ENCODE measurements around the gene GLIS1.

Gene GLIS1

DNA sequence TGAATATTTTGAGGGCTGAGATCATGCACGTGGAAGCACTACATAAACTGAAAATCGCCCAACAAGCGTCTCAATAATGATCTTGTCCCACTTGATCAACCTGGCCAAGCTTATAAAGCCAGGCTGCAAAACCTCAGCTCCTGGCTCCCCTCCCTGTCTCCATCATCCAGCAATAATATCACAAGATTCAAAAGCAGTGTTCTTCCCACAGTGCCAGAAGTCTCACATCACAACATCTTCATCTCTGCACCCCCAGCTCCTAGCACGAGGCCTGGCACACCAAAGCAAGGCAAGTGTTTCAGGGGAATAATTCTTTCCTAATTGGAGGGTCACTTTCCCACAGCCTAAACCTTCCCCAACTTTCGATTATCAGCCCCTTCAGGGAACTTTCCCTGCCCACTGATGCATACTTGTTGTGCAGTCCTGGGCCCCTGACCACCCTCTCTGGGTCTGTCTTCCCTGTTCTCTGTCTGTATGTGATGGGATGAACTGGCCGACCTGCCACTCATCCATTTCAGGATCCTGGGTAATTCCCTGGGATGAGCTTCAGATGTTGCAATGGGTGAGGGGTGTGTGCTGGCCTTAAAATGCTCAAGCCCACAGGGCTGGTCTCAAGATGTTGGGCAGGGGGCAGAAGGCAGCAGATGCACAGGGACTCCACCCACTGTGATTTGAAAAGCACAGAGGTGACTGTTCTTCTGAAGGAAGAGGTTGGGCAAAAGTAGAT is 150.7 kb downstream of the GLIS1 start:
- TF ChIP-seq, protein P1, sequence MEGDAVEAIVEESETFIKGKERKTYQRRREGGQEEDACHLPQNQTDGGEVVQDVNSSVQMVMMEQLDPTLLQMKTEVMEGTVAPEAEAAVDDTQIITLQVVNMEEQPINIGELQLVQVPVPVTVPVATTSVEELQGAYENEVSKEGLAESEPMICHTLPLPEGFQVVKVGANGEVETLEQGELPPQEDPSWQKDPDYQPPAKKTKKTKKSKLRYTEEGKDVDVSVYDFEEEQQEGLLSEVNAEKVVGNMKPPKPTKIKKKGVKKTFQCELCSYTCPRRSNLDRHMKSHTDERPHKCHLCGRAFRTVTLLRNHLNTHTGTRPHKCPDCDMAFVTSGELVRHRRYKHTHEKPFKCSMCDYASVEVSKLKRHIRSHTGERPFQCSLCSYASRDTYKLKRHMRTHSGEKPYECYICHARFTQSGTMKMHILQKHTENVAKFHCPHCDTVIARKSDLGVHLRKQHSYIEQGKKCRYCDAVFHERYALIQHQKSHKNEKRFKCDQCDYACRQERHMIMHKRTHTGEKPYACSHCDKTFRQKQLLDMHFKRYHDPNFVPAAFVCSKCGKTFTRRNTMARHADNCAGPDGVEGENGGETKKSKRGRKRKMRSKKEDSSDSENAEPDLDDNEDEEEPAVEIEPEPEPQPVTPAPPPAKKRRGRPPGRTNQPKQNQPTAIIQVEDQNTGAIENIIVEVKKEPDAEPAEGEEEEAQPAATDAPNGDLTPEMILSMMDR (conservative IDR thresholded peaks at IDR 0.05; ENCODE audit: low read depth, low read length): no peak
- no peak overlapping the region for H3K4me3 ChIP-seq (ENCODE audit: low read depth, low read length)
- no peak for DNase-seq (ENCODE audit: low read depth)

DNA sequence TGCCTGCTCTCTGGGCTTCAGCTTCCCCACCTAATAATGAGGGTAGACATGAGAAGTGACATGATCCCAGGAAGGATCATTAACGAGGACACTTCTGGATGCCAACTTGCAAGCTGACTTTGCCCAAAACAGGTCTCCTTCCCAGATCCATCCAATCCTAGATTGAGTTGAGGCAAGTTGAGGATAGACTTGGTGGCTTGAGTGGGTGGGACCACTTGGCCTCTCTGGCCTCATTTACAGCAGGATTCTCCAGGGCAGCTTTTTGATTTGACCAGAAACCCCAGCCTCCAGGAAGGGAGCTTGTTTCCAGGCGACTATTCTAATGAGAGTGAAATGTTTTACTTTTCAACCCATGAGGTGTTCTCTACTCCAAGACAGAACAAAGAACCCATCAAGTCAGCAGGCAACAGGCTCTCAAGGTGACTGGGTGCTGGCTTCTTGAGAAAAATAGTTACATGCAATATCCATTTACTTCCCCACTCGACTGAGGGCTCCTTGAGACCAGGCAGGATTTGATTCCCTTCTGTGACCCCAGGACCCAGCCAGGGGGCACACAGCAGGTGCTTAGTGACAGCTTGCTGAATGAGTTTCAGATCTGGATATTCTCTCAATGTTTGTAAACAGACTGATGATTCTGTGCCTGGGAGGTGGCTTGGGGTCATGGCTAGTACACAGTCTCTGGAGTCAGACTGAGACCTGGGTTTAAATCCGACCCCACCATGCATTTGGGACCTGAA is 151.5 kb downstream of the GLIS1 start:
- DNase-seq (ENCODE audit: low read depth): no peak
- TF ChIP-seq, protein P1 (conservative IDR thresholded peaks at IDR 0.05; ENCODE audit: low read depth, low read length): no peak
- H3K4me3 ChIP-seq (ENCODE audit: low read depth, low read length): no peak overlapping the region

DNA sequence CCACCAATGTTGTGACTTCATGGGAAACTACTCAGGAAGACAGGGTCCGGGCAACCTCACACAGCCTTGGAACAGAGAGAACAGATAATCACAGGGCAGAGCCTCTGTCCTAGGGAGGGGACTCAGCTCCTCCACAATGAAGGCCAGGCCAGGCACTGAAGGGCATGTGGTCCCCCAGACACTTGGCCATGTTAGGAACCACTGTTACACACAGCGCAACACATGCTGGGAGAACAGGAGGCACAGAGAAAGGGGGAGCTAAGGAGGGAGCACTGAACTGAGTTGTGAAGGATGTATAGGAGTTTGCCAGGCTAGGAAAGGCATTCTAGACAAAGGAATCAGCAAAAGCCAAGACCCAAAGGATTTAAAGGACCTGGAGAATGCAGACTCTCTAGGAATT is 152.2 kb downstream of the GLIS1 start:
- DNase-seq (ENCODE audit: low read depth): no peak
- TF ChIP-seq, protein P1 (conservative IDR thresholded peaks at IDR 0.05; ENCODE audit: low read depth, low read length): no peak
- H3K4me3 ChIP-seq (ENCODE audit: low read depth, low read length): no peak overlapping the region

DNA sequence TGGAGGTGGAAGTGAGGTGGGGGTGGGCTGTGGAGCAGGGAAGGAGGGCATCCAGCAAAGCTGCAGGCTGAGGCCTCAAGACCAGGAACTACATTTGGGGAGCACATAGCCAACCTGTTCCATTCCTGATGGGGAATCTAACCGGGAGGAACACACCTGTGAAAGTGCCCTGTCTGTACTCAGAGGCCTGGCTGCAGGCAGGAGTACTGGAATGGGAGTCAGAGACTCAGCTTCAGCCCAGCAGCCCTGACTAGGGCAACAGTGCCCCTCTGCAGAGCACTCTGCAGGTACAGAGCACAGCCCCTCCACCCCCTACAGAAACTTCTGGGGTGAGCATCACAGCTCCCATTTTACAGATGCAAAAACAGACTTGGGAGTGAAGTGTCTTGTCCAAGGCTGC is 153.4 kb downstream of the GLIS1 start:
- no peak overlapping the region for H3K4me3 ChIP-seq (ENCODE audit: low read depth, low read length)
- TF ChIP-seq, protein P1 (conservative IDR thresholded peaks at IDR 0.05; ENCODE audit: low read depth, low read length): no peak
- no peak for DNase-seq (ENCODE audit: low read depth)

DNA sequence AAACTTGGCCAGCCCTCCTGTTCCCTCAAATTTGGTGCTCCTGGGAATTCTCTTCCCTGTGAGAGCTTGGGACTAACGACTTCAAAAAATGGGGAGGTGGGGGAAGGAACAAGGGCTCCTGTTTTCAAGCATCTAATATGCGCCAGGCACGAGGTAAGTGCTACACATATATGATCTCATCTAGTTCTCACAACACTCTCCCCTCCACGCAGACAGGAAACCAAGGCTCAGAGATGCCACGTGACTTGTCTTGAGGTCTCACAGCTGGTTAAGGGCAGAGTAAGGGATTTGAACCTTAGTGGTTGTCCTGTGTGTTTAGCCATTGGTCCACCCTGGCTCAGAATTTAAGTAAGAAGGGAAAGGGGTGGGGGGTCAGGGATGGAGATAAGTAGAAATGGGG is 153.8 kb downstream of the GLIS1 start:
- DNase-seq (ENCODE audit: low read depth): peak; percentile 93
- TF ChIP-seq, protein P1 (conservative IDR thresholded peaks at IDR 0.05; ENCODE audit: low read depth, low read length): no peak
- no peak overlapping the region for H3K4me3 ChIP-seq (ENCODE audit: low read depth, low read length)

DNA sequence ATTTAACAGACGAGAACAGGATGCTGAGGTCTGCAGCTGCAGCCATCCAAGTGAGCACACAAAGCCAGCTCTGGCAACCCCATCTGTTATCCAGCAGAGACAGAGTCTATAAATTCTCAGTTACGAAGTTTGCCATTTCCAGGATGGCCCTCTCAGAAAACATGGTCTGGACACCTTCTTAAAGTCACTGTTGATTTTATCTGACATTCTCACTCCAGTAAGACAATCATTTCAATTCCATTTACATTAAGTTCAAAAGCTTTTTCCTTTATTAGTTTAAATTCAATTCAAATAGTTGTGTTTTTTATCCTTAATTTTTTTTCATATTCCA is 154.2 kb downstream of the GLIS1 start:
- no peak overlapping the region for H3K4me3 ChIP-seq (ENCODE audit: low read depth, low read length)
- TF ChIP-seq, protein P1 (conservative IDR thresholded peaks at IDR 0.05; ENCODE audit: low read depth, low read length): no peak
- no peak for DNase-seq (ENCODE audit: low read depth)
